Type B pancreatic cell (in vitro differentiated cells): ENCODE results near the gene PLIN3. TPM values are rescaled to one million over a fixed set of nuclear protein-coding genes. Genes with fewer than 3 reads are reported as not detected.

Source experiments
- DNase-seq: peaks from one replicate; pipeline ENCODE4 v3.0.0; 2021; ENCODE audit warnings: mixed read lengths; ENCODE audit not compliant: unreplicated experiment; ENCODE audit errors: extremely low spot score
- H3K27ac Mint-ChIP-seq: 2 replicates; pipeline ENCODE4 v1.8.0; 2021; ENCODE audit warnings: mild to moderate bottlenecking, mixed read lengths
- H3K27me3 Mint-ChIP-seq: 2 replicates; pipeline ENCODE4 v1.8.0; 2021; ENCODE audit warnings: mixed read lengths
- H3K36me3 Mint-ChIP-seq: 2 replicates; pipeline ENCODE4 v1.8.0; 2021; ENCODE audit warnings: mixed read lengths
- H3K4me1 Mint-ChIP-seq: one replicate; pipeline ENCODE4 v1.8.0; 2021; ENCODE audit warnings: mixed read lengths; ENCODE audit not compliant: unreplicated experiment
- H3K4me3 Mint-ChIP-seq: 2 replicates; pipeline ENCODE4 v1.8.0; 2021; ENCODE audit warnings: mild to moderate bottlenecking, mixed read lengths
- H3K9me3 Mint-ChIP-seq: 2 replicates; pipeline ENCODE4 v1.8.0; 2021; ENCODE audit warnings: mixed read lengths
- total RNA-seq: library from RNA; stranded (reverse); gene quantifications from 2 replicates; pipeline ENCODE4 v1.2.1, GENCODE V29; 2021; ENCODE audit warnings: low replicate concordance
- TF ChIP-seq, protein P1 (sequence below): fragments of 200-600 bp; sonication (generic); conservative IDR thresholded peaks from 2 replicates; pipeline ENCODE4 v1.5.0; 2021; ENCODE audit warnings: antibody characterized with exemption, mild to moderate bottlenecking

Gene PLIN3
- total RNA-seq, 1 donor from 2014 or later, result 53.9 TPM

DNA sequence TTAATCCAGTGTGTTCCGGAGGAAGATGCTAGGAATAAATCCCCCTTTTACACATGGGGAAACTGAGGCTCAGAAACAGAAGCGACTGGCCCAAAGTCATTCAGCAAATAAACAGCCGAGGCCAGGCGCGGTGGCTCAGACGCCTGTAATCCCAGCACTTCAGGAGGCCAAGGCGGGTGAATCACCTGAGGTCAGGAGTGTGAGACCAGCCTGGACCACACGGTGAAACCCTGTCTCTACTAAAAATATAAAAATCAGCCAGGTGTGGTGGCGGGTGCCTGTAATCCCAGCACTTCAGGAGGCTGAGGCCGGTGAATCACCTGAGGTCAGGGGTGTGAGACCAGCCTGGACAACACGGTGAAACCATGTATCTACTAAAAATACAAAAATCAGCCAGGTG, 11.6 kb upstream of the PLIN3 start:
- no peak for DNase-seq
- Mint-ChIP-seq H3K36me3 (no peaks in the 10 kb centered on the region), H3K27me3 (no peaks in the 10 kb centered on the region), H3K27ac (no peak overlapping the region), H3K4me1 (no peaks in the 10 kb centered on the region), H3K4me3 (no peak overlapping the region), H3K9me3 (no peaks in the 10 kb centered on the region)
- TF ChIP-seq, protein P1, sequence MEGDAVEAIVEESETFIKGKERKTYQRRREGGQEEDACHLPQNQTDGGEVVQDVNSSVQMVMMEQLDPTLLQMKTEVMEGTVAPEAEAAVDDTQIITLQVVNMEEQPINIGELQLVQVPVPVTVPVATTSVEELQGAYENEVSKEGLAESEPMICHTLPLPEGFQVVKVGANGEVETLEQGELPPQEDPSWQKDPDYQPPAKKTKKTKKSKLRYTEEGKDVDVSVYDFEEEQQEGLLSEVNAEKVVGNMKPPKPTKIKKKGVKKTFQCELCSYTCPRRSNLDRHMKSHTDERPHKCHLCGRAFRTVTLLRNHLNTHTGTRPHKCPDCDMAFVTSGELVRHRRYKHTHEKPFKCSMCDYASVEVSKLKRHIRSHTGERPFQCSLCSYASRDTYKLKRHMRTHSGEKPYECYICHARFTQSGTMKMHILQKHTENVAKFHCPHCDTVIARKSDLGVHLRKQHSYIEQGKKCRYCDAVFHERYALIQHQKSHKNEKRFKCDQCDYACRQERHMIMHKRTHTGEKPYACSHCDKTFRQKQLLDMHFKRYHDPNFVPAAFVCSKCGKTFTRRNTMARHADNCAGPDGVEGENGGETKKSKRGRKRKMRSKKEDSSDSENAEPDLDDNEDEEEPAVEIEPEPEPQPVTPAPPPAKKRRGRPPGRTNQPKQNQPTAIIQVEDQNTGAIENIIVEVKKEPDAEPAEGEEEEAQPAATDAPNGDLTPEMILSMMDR, result no peak

- H3K4me1 Mint-ChIP-seq, result no peaks in the 10 kb centered on the region
- no peaks in the 10 kb centered on the region for H3K27me3 Mint-ChIP-seq
- H3K4me3 Mint-ChIP-seq, result no peak overlapping the region
- no peak overlapping the region for H3K27ac Mint-ChIP-seq
- DNase-seq, result no peak
- TF ChIP-seq, protein P1, result no peak
- no peaks in the 10 kb centered on the region for H3K36me3 Mint-ChIP-seq
- no peaks in the 10 kb centered on the region for H3K9me3 Mint-ChIP-seq
Observed at GRCh38 chr19:4878491-4878968, 11.1 kb upstream of the PLIN3 start.

DNA sequence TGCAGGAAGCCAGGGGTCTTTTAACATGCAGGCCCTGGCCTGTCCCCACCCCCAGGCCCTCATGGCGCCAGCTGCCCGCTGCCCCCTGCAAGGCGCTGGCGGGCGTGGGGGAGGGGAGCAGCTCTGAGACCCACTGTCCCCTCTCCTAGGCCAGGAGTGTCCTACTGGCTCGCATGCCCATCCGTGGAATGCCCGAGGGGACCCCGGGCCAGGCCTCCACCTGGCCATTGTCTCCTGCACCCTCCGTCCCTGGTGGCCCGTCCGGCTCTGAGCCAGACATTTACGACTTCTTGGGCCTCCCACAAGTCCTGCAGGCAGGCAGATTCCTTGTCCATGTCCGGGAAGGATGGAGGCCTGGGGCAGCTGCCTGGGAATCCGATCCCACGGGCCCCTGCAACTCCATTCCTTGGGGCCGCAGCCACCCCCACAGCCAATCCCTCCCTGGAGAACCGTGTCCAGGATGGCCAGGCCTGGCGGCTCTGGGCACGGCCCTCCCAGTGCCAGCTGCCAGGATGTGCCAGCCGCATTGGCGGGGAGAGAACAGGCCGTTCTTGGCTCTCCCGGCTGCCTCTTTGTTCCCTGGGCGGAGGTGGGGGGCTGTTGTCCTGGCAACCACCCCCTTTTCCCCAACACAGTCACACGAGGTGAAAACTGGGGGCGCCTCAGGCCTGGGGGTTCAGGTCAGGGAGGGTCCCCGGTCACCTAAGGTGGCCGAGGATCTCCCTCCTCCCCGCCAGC, 10.5 kb upstream of the PLIN3 start:
- H3K27ac Mint-ChIP-seq, result no peak overlapping the region
- no peaks in the 10 kb centered on the region for H3K4me1 Mint-ChIP-seq
- H3K36me3 Mint-ChIP-seq, result no peaks in the 10 kb centered on the region
- H3K9me3 Mint-ChIP-seq, result no peaks in the 10 kb centered on the region
- TF ChIP-seq, protein P1, result no peak
- no peak for DNase-seq
- H3K4me3 Mint-ChIP-seq, result no peak overlapping the region
- H3K27me3 Mint-ChIP-seq, result no peaks in the 10 kb centered on the region

DNA sequence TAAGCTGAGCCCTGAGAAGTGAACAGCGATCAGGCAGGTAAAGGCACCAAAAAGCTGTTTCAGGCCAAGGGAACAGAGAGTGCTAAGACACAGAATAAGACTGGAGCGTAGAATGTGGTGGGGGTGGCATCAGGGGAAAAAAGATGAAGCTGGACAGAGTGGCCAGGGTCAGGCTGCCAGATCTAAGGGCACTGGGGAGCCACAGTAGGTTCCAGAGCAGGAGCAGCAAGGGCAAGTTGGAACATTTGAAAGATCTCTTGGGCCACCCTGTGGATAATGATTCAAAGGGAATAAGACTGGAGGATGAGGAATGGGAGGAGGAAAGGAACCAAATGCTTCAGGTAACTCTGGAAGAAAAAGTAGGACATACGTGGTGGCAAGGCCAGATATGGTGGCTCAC, 6.5 kb upstream of the PLIN3 start:
- DNase-seq, result no peak
- Mint-ChIP-seq H3K36me3 (no peaks in the 10 kb centered on the region), H3K9me3 (no peaks in the 10 kb centered on the region), H3K27me3 (no peaks in the 10 kb centered on the region), H3K4me3 (no peak overlapping the region), H3K4me1 (peaks cover 4% of the 10 kb centered on the region), H3K27ac (no peak overlapping the region)
- TF ChIP-seq, protein P1, result no peak

DNA sequence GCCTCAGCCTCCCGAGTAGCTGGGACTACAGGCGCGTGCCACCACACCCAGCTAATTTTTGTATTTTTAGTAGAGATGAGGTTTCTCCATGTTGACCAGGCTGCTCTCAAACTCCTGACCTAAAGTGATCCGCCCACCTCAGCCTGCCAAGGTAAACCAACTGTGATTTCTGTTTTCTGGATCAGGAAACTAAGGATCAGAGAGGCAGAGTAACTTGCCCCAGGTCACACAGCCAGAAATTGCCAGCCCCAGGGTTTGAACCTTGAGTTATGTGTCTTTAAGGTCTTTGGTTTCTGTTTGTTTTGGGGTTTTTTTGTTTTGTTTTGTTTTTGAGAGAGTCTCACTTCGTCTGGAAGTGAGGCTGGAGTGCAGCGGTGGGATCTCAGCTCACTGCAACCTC, 4.2 kb upstream of the PLIN3 start:
- Mint-ChIP-seq H3K9me3 (no peaks in the 10 kb centered on the region), H3K36me3 (no peaks in the 10 kb centered on the region), H3K4me3 (no peak overlapping the region), H3K4me1 (peaks cover 5% of the 10 kb centered on the region), H3K27ac (no peak overlapping the region), H3K27me3 (no peaks in the 10 kb centered on the region)
- TF ChIP-seq, protein P1, result no peak
- no peak for DNase-seq
